GM12878 (cell line): ENCODE measurements around the gene FDXR. TPM values are rescaled to one million over a fixed set of nuclear protein-coding genes. Genes with fewer than 3 reads are reported as not detected.

Experiments used
- ATAC-seq: fragments of 200-7000 bp; cut with Tn5 transposase; 3 replicates; pipeline ENCODE4 v1.9.1; 2020; ENCODE audit warnings: mild to moderate bottlenecking, moderate library complexity
- BruUV-seq: library from RNA; stranded (reverse); fragments of 400-500 nt; replicated peaks from 2 replicates; lab custom pipeline; 2021; lab: Mats Ljungman, UMichigan
- CTCF ChIA-PET: fragments of 300-600 bp; sonication (Branson Sonifier 250); formaldehyde crosslinking; extraction: SDS; loops from one replicate; lab custom pipeline; 2021; ENCODE audit warnings: inconsistent platforms; lab: Yijun Ruan, JAX
- POLR2A ChIA-PET: fragments of 350-600 bp; formaldehyde crosslinking; extraction: SDS; loops from one replicate; lab custom pipeline; 2021; ENCODE audit warnings: inconsistent platforms; lab: Charles Lee
- RAD21 ChIA-PET: fragments of 300-600 bp; sonication (Branson Sonifier 250); formaldehyde crosslinking; loops from one replicate; lab custom pipeline; 2023; ENCODE audit warnings: antibody characterized with exemption; ENCODE audit not compliant: unreplicated experiment; lab: Charles Lee
- SMC1A ChIA-PET: fragments of 300-600 bp; sonication (Branson Sonifier 250); formaldehyde crosslinking; loops from one replicate; lab custom pipeline; 2023; ENCODE audit not compliant: unreplicated experiment, uncharacterized antibody; lab: Charles Lee
- DNase-seq: peaks from one replicate; pipeline ENCODE4 v3.0.0-alpha.2; 2011; ENCODE audit warnings: low read depth, low spot score
- FAIRE-seq: peaks from 3 replicates; lab custom pipeline; 2011; peaks lifted over from hg19 to GRCh38; lab: Jason Lieb, UNC
- H2AFZ ChIP-seq: 2 replicates; pipeline ENCODE4 v1.6.0; 2011; ENCODE audit warnings: low read depth, low read length, control low read depth; ENCODE audit not compliant: control insufficient read depth
- H3K27ac ChIP-seq: 2 replicates; pipeline ENCODE4 v1.5.1; 2011; ENCODE audit warnings: control low read depth; ENCODE audit not compliant: control insufficient read depth, insufficient read depth
- H3K27me3 ChIP-seq, 2 experiments: replicated peaks in 1 of 2; 2 replicates each; pipeline versions ENCODE4 v1.6.0 to v1.6.1; 2011; ENCODE audit warnings: low read length in 1 of 2; ENCODE audit not compliant: control insufficient read depth in 2 of 2, insufficient read depth in 2 of 2
- H3K36me3 ChIP-seq, 2 experiments: 2 replicates each; pipeline ENCODE4 v1.5.1; 2011; ENCODE audit warnings: low read length in 1 of 2; ENCODE audit not compliant: control insufficient read depth in 2 of 2, insufficient read depth in 2 of 2
- H3K4me1 ChIP-seq: 2 replicates; pipeline ENCODE4 v1.6.1; 2011; ENCODE audit warnings: mild to moderate bottlenecking, low read length, moderate library complexity, mixed read lengths; ENCODE audit not compliant: control insufficient read depth, insufficient read depth
- H3K4me2 ChIP-seq: 2 replicates; pipeline ENCODE4 v1.6.0; 2011; ENCODE audit warnings: control low read depth; ENCODE audit not compliant: control insufficient read depth, insufficient read depth
- H3K4me3 ChIP-seq: fragments of 200-600 bp; sonication (generic); 2 replicates; pipeline ENCODE4 v1.5.1; 2016
- H3K79me2 ChIP-seq: 2 replicates; pipeline ENCODE4 v1.6.0; 2011; ENCODE audit warnings: low read length; ENCODE audit not compliant: control insufficient read depth, insufficient read depth
- H3K9ac ChIP-seq: 2 replicates; pipeline ENCODE4 v1.8.0; 2011; ENCODE audit warnings: low read length, control low read depth, mixed read lengths; ENCODE audit not compliant: control insufficient read depth, insufficient read depth
- H3K9me3 ChIP-seq: replicated peaks from 3 replicates; pipeline ENCODE4 v1.5.1; 2011; ENCODE audit warnings: mild to moderate bottlenecking, low read length; ENCODE audit not compliant: control insufficient read depth, insufficient read depth
- H4K20me1 ChIP-seq: 2 replicates; pipeline ENCODE4 v1.6.0; 2011; ENCODE audit not compliant: control insufficient read depth, insufficient read depth
- CTCF ChIP-seq, 3 experiments: IDR thresholded peaks in 2 of 3; conservative IDR thresholded peaks in 1 of 3; 2 replicates each; pipeline ENCODE4 v1.5.1; 2011; ENCODE audit warnings: low read depth in 3 of 3, low read length in 3 of 3, mild to moderate bottlenecking in 3 of 3, control low read depth in 2 of 3, moderate library complexity in 2 of 3, inconsistent platforms in 1 of 3, mixed read lengths in 1 of 3; ENCODE audit not compliant: control insufficient read depth in 2 of 3, insufficient read depth in 1 of 3; ENCODE audit errors: extremely low read depth in 1 of 3
- EGR1 ChIP-seq, 2 experiments: IDR thresholded peaks; 1 replicate in 1 of 2; 2 replicates in 1 of 2; pipeline ENCODE4 v1.6.1; 2011 to 2012; ENCODE audit warnings: low read depth in 2 of 2, low read length in 2 of 2, borderline replicate concordance in 1 of 2, mild to moderate bottlenecking in 1 of 2, moderate library complexity in 1 of 2
- EZH2 ChIP-seq: IDR thresholded peaks from 2 replicates; pipeline ENCODE4 v1.6.1; 2012; ENCODE audit warnings: low read depth, mild to moderate bottlenecking, control low read depth, inconsistent platforms, low read length, borderline replicate concordance; ENCODE audit not compliant: control insufficient read depth
- FOXM1 ChIP-seq: IDR thresholded peaks from 2 replicates; pipeline ENCODE4 v1.6.1; 2012; ENCODE audit warnings: low read depth, mild to moderate bottlenecking, inconsistent platforms, low read length, moderate library complexity
- PBX3 ChIP-seq: IDR thresholded peaks from 2 replicates; pipeline ENCODE4 v1.6.1; 2011; ENCODE audit warnings: mild to moderate bottlenecking, low read depth, low read length, moderate library complexity; ENCODE audit not compliant: insufficient replicate concordance
- RAD21 ChIP-seq: IDR thresholded peaks from 2 replicates; pipeline ENCODE4 v1.6.1; 2011; ENCODE audit warnings: mild to moderate bottlenecking, low read depth, low read length, moderate library complexity; ENCODE audit not compliant: insufficient read depth
- SREBF2 ChIP-seq: IDR thresholded peaks from 2 replicates; pipeline ENCODE4 v1.6.1; 2012; ENCODE audit warnings: mild to moderate bottlenecking, low read length
- ZNF207 ChIP-seq: fragments of 450-650 bp; IDR thresholded peaks from 2 replicates; pipeline ENCODE4 v1.6.1; 2014; ENCODE audit warnings: antibody characterized with exemption, mild to moderate bottlenecking, borderline replicate concordance
- WGBS: methylation state at CpG from one replicate; pipeline ENCODE4 v1.1.6; 2016; ENCODE audit warnings: low lambda C conversion rate; ENCODE audit not compliant: insufficient replicate concordance, insufficient coverage; ENCODE audit errors: missing lambda C conversion rate; 5-methylcytosine and 5-hydroxymethylcytosine counted together
- in situ Hi-C: fragments of 300-500 bp; cut with MboI; formaldehyde crosslinking; loops from 9 replicates; pipeline ENCODE4 v1.14.3; 2018; ENCODE audit warnings: mixed read lengths
- intact Hi-C: fragments of 100-400 bp; cut with micrococcal nuclease; formaldehyde crosslinking; loops from one replicate; pipeline ENCODE4 v1.14.2; 2022; ENCODE audit not compliant: unreplicated experiment
- polyA plus RNA-seq, 11 experiments: library from polyadenylated mRNA; depleted of rRNA in 4 of 11; unstranded in 6 of 11; stranded (reverse) in 5 of 11; fragments of >200 nt; fragmentation: Nextera tagmentation in 4 of 11; fragmentation: Illumina TruSeq in 1 of 11; extraction: Ambion mirVana in 4 of 11; extraction: Trizol in 1 of 11; gene quantifications; 1 replicate in 1 of 11; 2 replicates in 10 of 11; pipeline versions ENCODE4 v1.2.1 to v1.2.3, GENCODE V29; 2011 to 2016; ENCODE audit warnings: inconsistent platforms in 2 of 11, missing spikeins in 2 of 11, low read depth in 1 of 11
- total RNA-seq, 4 experiments: library from RNA; depleted of rRNA in 3 of 4; stranded (reverse); fragments of >200 nt in 3 of 4; fragmentation: Illumina TruSeq in 1 of 4; extraction: Trizol in 1 of 4; gene quantifications; 2 replicates each; pipeline versions ENCODE4 v1.2.1 to v1.2.3, GENCODE V29; 2013 to 2021

Gene FDXR
- total and polyA plus RNA-seq, 10 of the 15 experiments (the other 5 are each of a cell fraction or from before 2014, with no cell fraction given): 0.85 to 162 (median 48.2) TPM

GRCh38 chr17:74814453-74814852 lies 58.3 kb downstream of the FDXR start:
- BruUV-seq: no TSS peak
- no peak for FAIRE-seq

More at GRCh38 chr17:74814453-74814852, 58.3 kb downstream of the FDXR start:
- in situ Hi-C loops: no loop called here
- CTCF ChIA-PET: no interaction called here
- Histone ChIP-seq H3K9me3 (no peaks in the 10 kb centered on the region), H3K9ac (no peak overlapping the region), H4K20me1 (no peaks in the 10 kb centered on the region), H3K4me3 (no peak overlapping the region), H3K27ac (no peak overlapping the region), H3K4me1 (no peaks in the 10 kb centered on the region), H2AFZ (no peak overlapping the region)
- RAD21 ChIA-PET: no interaction called here
- no peak for TF ChIP-seq FOXM1
- TF ChIP-seq PBX3: no peak
- no peak for TF ChIP-seq ZNF207
- TF ChIP-seq EGR1 (IDR thresholded peaks at IDR 0.05; ENCODE audit: borderline replicate concordance in 1 of 2, low read depth in 2 of 2, low read length in 2 of 2): no peak
- no peak for TF ChIP-seq EZH2
- no peak for TF ChIP-seq SREBF2
- TF ChIP-seq RAD21: 0 out of 2 replicates have a peak, but pooled peaks have one; percentile 1
- TF ChIP-seq CTCF (IDR thresholded peaks at IDR 0.05 in 2 of 3, conservative IDR thresholded peaks at IDR 0.05 in 1 of 3; ENCODE audit: control insufficient read depth in 2 of 3, extremely low read depth in 1 of 3, insufficient read depth in 1 of 3, low read depth in 3 of 3, low read length in 3 of 3): peak in 1 of 3 experiments; percentile 17; a peak in 1 of 6 replicates
- TF ChIP-seq, all 136 proteins: peak for 2
- Histone ChIP-seq H3K27me3 (no peaks in the 10 kb centered on the region), H3K4me2 (no peak overlapping the region), H3K36me3 (peaks cover 0 to 1% of the 10 kb centered on the region in 2 experiments; a peak in 3 of 4 replicates), H3K79me2 (no peaks in the 10 kb centered on the region)
- no peak for ATAC-seq
- 59% methylated on average over 5 of the region's 5 CpGs for WGBS
- DNase-seq: no peak
- intact Hi-C loops: no loop called here
- ChIA-PET SMC1A (no interaction called here), POLR2A (no interaction called here)

Other genes with a start within 250 kb of the FDXR start
Only the 7 nearest of the 17 such genes appear.
- 16.3 and 16.7 TPM in 2 replicates for gene NAT9, start 96.6 kb downstream of the FDXR start, total RNA-seq (2014; rRNA removed)
- gene NAT9, start 96.6 kb downstream of the FDXR start, total RNA-seq (2014; rRNA removed; fragmentation: Illumina TruSeq; extraction: Trizol): 27.5 and 28.0 TPM in 2 replicates
- 44.8 and 45.3 TPM in 2 replicates for gene NAT9, start 96.6 kb downstream of the FDXR start, total RNA-seq (2021)
- 23.2 and 26.7 TPM in 2 replicates for gene NAT9, start 96.6 kb downstream of the FDXR start, polyA plus RNA-seq (2011; rRNA removed)
- 17.9 and 26.4 TPM in 2 replicates for gene NAT9, start 96.6 kb downstream of the FDXR start, polyA plus RNA-seq (2014; fragmentation: Illumina TruSeq; extraction: Trizol)
- 1 to 10 TPM; 3.5 to 4.5 TPM for gene NAT9, start 96.6 kb downstream of the FDXR start, polyA plus RNA-seq (2014; fragmentation: Nextera tagmentation; extraction: Ambion mirVana)
- 43.2 and 46.4 TPM in 2 replicates for gene NAT9, start 96.6 kb downstream of the FDXR start, polyA plus RNA-seq (2014; rRNA removed)
- gene NAT9, start 96.6 kb downstream of the FDXR start, polyA plus RNA-seq (2016; fragmentation: Nextera tagmentation; extraction: Ambion mirVana): 10 to 100 TPM; 33.9 to 36.4 TPM
- 0.11 TPM in 1 of 2 replicates, not detected in the other for gene GRIN2C, start 13.1 kb downstream of the FDXR start, total RNA-seq (2014; rRNA removed)
- under 0.01 and 0.04 TPM in 2 replicates for gene GRIN2C, start 13.1 kb downstream of the FDXR start, total RNA-seq (2014; rRNA removed; fragmentation: Illumina TruSeq; extraction: Trizol)
- gene GRIN2C, start 13.1 kb downstream of the FDXR start, total RNA-seq (2021): 0.13 TPM in 2 replicates
- 0.01 and 0.04 TPM in 2 replicates for gene GRIN2C, start 13.1 kb downstream of the FDXR start, polyA plus RNA-seq (2011; rRNA removed)
- 0.01 TPM in 1 of 2 replicates, not detected in the other for gene GRIN2C, start 13.1 kb downstream of the FDXR start, polyA plus RNA-seq (2014; fragmentation: Illumina TruSeq; extraction: Trizol)
- gene GRIN2C, start 13.1 kb downstream of the FDXR start, polyA plus RNA-seq (2014; fragmentation: Nextera tagmentation; extraction: Ambion mirVana): not detected
- gene GRIN2C, start 13.1 kb downstream of the FDXR start, polyA plus RNA-seq (2014; rRNA removed): 0.12 and 0.16 TPM in 2 replicates
- under 1 TPM; 0.10 to 0.20 TPM for gene GRIN2C, start 13.1 kb downstream of the FDXR start, polyA plus RNA-seq (2016; fragmentation: Nextera tagmentation; extraction: Ambion mirVana)
- gene FADS6, start 20.6 kb upstream of the FDXR start, total RNA-seq (2014; rRNA removed): not detected in 2 replicates
- not detected in 2 replicates for gene FADS6, start 20.6 kb upstream of the FDXR start, total RNA-seq (2014; rRNA removed; fragmentation: Illumina TruSeq; extraction: Trizol)
- not detected in 2 replicates for gene FADS6, start 20.6 kb upstream of the FDXR start, total RNA-seq (2021)
- not detected in 2 replicates for gene FADS6, start 20.6 kb upstream of the FDXR start, polyA plus RNA-seq (2011; rRNA removed)
- not detected in 2 replicates for gene FADS6, start 20.6 kb upstream of the FDXR start, polyA plus RNA-seq (2014; fragmentation: Illumina TruSeq; extraction: Trizol)
- gene FADS6, start 20.6 kb upstream of the FDXR start, polyA plus RNA-seq (2014; fragmentation: Nextera tagmentation; extraction: Ambion mirVana): not detected
- not detected in 2 replicates for gene FADS6, start 20.6 kb upstream of the FDXR start, polyA plus RNA-seq (2014; rRNA removed)
- gene FADS6, start 20.6 kb upstream of the FDXR start, polyA plus RNA-seq (2016; fragmentation: Nextera tagmentation; extraction: Ambion mirVana): not detected
- 0.11 TPM in 1 of 2 replicates, not detected in the other for gene USH1G, start 50.3 kb upstream of the FDXR start, total RNA-seq (2014; rRNA removed)
- gene USH1G, start 50.3 kb upstream of the FDXR start, total RNA-seq (2014; rRNA removed; fragmentation: Illumina TruSeq; extraction: Trizol): not detected in 2 replicates
- gene USH1G, start 50.3 kb upstream of the FDXR start, total RNA-seq (2021): 0.05 TPM in 1 of 2 replicates, not detected in the other
- gene USH1G, start 50.3 kb upstream of the FDXR start, polyA plus RNA-seq (2011; rRNA removed): 0.22 and 0.62 TPM in 2 replicates
- not detected in 2 replicates for gene USH1G, start 50.3 kb upstream of the FDXR start, polyA plus RNA-seq (2014; fragmentation: Illumina TruSeq; extraction: Trizol)
- not detected for gene USH1G, start 50.3 kb upstream of the FDXR start, polyA plus RNA-seq (2014; fragmentation: Nextera tagmentation; extraction: Ambion mirVana)
- not detected in 2 replicates for gene USH1G, start 50.3 kb upstream of the FDXR start, polyA plus RNA-seq (2014; rRNA removed)
- under 1 TPM in 1 of 2 experiments, not detected in 1; 0.09 TPM for gene USH1G, start 50.3 kb upstream of the FDXR start, polyA plus RNA-seq (2016; fragmentation: Nextera tagmentation; extraction: Ambion mirVana)
- not detected in 2 replicates for gene OTOP2, start 51.3 kb upstream of the FDXR start, total RNA-seq (2014; rRNA removed)
- gene OTOP2, start 51.3 kb upstream of the FDXR start, total RNA-seq (2014; rRNA removed; fragmentation: Illumina TruSeq; extraction: Trizol): not detected in 2 replicates
- gene OTOP2, start 51.3 kb upstream of the FDXR start, total RNA-seq (2021): not detected in 2 replicates
- gene OTOP2, start 51.3 kb upstream of the FDXR start, polyA plus RNA-seq (2011; rRNA removed): not detected in 2 replicates
- gene OTOP2, start 51.3 kb upstream of the FDXR start, polyA plus RNA-seq (2014; fragmentation: Illumina TruSeq; extraction: Trizol): not detected in 2 replicates
- not detected for gene OTOP2, start 51.3 kb upstream of the FDXR start, polyA plus RNA-seq (2014; fragmentation: Nextera tagmentation; extraction: Ambion mirVana)
- gene OTOP2, start 51.3 kb upstream of the FDXR start, polyA plus RNA-seq (2014; rRNA removed): not detected in 2 replicates
- not detected for gene OTOP2, start 51.3 kb upstream of the FDXR start, polyA plus RNA-seq (2016; fragmentation: Nextera tagmentation; extraction: Ambion mirVana)
- gene OTOP3, start 62.9 kb upstream of the FDXR start, total RNA-seq (2014; rRNA removed): not detected in 2 replicates
- not detected in 2 replicates for gene OTOP3, start 62.9 kb upstream of the FDXR start, total RNA-seq (2014; rRNA removed; fragmentation: Illumina TruSeq; extraction: Trizol)
- gene OTOP3, start 62.9 kb upstream of the FDXR start, total RNA-seq (2021): not detected in 2 replicates
- gene OTOP3, start 62.9 kb upstream of the FDXR start, polyA plus RNA-seq (2011; rRNA removed): 0.03 TPM in 1 of 2 replicates, not detected in the other
- gene OTOP3, start 62.9 kb upstream of the FDXR start, polyA plus RNA-seq (2014; fragmentation: Illumina TruSeq; extraction: Trizol): not detected in 2 replicates
- gene OTOP3, start 62.9 kb upstream of the FDXR start, polyA plus RNA-seq (2014; fragmentation: Nextera tagmentation; extraction: Ambion mirVana): not detected
- 0.06 TPM in 1 of 2 replicates, not detected in the other for gene OTOP3, start 62.9 kb upstream of the FDXR start, polyA plus RNA-seq (2014; rRNA removed)
- gene OTOP3, start 62.9 kb upstream of the FDXR start, polyA plus RNA-seq (2016; fragmentation: Nextera tagmentation; extraction: Ambion mirVana): not detected
- 0.40 and 0.54 TPM in 2 replicates for gene HID1, start 99.8 kb upstream of the FDXR start, total RNA-seq (2014; rRNA removed)
- gene HID1, start 99.8 kb upstream of the FDXR start, total RNA-seq (2014; rRNA removed; fragmentation: Illumina TruSeq; extraction: Trizol): 0.04 TPM in 1 of 2 replicates, not detected in the other
- gene HID1, start 99.8 kb upstream of the FDXR start, total RNA-seq (2021): 0.37 and 0.77 TPM in 2 replicates
- 0.14 and 0.69 TPM in 2 replicates for gene HID1, start 99.8 kb upstream of the FDXR start, polyA plus RNA-seq (2011; rRNA removed)
- 0.09 and 0.30 TPM in 2 replicates for gene HID1, start 99.8 kb upstream of the FDXR start, polyA plus RNA-seq (2014; fragmentation: Illumina TruSeq; extraction: Trizol)
- not detected for gene HID1, start 99.8 kb upstream of the FDXR start, polyA plus RNA-seq (2014; fragmentation: Nextera tagmentation; extraction: Ambion mirVana)
- 0.12 and 0.51 TPM in 2 replicates for gene HID1, start 99.8 kb upstream of the FDXR start, polyA plus RNA-seq (2014; rRNA removed)
- under 1 TPM; 0.24 to 0.63 TPM for gene HID1, start 99.8 kb upstream of the FDXR start, polyA plus RNA-seq (2016; fragmentation: Nextera tagmentation; extraction: Ambion mirVana)